ENCODE results near the gene C19orf33.

Gene C19orf33

DNA sequence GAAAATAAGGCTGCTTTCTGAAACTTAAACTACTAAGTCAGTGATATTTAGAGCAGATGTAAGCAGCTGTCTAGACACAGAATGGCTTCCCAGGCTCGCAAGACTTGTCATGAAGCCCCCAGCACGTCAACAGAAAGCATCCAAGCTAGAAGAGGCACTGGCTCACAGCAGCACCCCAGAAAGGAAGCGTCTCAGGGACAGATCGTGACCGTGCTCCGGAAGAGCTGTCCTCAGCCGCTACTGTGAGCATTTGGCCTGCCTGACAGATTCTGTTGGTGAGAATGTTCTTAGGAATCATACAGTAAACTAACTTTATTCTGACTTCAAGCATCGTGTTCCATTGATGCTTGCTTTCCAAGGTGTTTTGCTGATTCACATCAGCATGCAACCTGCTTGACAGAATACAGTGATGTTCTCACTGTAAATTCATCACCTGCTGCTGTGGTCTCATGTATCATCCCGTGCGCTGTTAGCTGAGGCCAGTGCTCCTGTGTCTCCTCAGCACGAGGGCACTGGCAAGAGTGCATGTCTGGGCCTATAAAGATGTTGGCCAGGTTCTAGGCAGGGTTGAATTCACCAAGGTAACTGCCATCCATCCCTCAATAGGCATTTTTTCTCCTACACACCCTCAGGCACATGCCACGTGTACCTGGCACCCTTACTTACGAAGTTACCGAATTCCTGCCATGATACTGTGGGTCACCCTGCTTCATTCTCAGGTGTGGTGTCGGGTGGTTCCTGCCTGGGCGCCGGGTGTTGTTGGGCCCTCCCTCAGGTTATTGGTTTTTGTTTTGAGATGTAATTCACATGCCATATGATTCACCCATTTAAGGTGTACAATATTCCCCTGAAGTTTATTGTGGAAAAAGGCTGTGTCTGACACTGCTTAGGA lies 23.8 kb upstream of the C19orf33 start:
- no peak for DNase-seq

DNA sequence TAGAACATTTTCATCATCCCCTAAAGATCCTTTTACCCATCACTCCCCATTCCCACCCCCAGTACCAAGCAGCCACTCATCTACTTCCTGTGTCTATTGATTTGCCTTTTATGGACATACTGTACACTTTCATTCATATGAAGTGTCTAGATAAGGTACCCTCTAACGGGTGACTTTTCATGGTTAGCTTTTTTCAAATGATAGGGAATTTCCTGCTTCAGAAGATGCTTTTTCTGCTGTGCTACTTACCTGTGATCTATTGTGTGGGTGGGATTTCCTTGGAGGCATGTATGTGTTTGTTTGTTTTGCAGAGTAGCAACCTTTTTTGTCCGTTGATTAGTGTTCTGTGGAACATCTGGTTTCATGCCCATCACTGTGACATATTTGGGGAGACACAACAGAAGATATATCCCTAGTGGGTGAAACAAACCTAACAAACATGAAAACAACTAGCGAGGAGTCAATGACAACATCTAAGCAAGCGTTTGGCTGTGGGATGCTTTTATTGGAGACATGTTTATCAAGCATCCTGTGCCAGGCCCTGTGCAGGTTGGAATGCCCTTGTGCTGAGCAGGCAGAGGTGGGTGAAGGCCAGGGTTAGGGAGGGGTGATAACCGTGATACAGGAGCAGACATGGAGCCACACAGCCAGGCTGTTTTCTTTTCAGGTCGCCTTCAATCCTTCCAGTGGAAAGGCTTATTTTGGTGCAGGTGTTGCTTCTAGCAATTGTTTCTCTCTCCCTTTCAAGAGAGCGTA lies 22.1 kb upstream of the C19orf33 start:
- DNase-seq = no peak

DNA sequence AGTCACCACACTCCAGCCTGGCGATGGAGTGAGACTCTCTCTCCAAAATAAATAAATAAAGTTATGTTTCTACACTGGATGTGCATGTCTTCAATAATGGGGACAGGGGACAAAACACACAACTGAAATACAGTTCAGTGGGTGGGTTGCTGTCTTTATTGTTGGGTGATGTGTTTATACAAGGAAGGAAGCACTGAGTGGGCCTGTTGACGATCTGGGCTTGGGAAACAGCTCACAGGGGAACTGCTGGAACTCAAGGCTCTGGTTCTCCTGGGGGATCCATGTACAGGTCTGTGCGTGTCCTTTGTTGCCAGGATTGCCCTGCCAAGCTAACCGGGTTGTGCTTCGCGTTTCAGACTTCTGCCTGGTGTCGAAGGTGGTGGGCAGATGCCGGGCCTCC lies 20.8 kb upstream of the C19orf33 start:
- no peak for DNase-seq

DNA sequence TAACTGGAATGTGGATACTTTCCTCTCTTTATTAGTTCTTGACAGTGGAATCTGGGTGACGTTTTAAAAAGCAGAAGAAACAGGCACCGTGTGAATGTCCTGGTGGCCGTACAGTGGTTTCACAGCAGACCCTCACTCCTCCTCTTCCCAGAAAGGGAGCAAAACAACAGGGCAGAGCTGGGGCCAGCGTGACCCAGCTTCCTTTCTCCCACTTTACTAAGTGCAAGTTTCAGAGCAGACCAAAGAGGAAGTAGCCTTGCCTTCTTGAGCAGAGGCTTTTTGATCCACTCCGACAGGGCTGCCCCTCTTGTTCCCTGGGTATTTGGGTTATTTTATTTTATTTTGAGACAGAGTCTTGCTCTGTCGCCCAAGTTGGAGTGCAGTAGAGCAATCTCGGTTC lies 19.6 kb upstream of the C19orf33 start:
- no peak for DNase-seq

DNA sequence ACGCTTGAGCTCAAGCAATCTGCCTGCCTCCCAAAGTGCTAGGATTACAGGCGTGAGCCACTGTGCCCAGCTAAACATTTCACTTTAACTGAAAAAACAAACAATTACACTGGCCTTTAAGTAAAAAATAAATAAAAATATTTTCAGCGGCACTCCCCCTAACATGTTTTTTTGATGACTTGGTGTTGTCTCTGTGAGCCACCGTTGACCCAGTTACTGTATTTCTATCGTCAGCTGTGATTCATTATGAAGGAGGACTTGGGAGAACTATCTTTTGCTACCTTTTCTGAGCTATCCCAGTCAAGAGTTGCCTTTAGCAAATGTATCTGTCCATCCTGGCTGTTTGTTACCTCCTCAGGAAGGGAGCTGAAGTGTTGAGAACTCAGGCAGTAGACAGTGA lies 18.5 kb upstream of the C19orf33 start:
- DNase-seq = peak; percentile 35

DNA sequence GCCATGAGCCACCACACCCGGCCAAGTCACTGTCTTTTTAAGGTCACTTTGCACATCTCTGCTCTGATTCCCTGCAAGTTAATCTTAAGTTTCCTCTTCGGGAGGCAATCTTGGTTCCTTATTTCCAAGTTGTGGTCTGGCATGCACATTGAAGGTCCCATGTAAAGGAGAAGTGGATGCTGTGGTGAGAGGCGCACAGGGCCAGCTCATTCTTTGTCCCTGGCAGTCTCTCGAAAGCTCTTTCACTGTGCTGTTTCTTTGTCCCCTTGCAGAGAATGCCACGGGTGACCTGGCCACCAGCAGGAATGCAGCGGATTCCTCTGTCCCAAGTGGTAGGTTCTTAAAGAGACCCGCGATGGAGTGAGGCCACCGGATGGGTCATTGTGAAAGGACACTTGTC lies 16.4 kb upstream of the C19orf33 start:
- no peak for DNase-seq

DNA sequence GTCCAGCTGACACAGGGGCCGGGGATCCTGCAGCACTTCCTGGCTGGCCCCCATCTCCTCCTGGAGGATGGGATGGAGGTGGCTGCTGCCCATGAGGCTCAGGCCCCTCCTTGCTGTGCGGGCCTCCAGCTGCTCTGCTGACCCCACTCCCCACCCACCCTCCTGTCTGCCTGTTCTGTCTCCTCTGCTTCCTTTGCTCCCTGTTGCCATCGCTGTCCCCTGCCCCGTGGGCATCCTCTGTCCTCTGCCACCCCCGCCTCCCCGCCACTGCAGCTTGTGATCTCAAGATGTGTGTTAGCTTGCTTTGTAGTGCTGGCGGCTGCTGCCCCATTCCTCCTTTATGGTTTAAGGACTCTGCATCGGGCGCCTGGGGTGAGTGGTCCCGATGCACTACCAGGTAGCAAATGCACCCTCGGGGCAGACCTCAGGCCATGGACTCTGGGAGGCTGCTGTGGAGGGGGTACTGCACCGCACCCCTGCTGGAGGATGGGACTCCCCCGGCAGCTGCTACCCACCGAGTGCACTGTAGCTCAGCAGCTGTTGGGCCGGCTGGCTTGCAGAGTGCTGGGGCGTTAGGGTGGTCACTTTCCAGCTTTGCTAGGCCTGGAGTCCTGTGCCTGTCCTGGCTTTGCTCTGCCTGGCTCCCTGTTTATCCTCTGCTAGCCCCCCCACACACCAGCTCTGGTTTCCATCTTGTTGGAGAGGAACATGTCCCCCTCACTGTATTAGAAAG lies 15.8 kb upstream of the C19orf33 start:
- no peak for DNase-seq

DNA sequence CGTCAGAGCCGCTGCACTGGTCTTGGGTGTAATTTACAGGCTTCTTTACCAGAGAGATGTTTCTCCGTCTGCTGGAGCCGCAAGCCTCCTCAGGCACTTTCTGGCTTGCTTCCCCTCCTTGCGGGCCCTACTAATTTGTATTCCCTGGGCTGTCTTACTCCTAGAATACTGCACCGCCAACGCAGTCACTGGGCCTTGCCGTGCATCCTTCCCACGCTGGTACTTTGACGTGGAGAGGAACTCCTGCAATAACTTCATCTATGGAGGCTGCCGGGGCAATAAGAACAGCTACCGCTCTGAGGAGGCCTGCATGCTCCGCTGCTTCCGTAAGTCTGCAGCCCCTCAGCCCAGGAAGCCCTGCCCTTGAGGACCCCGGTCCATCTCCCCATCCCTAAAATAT lies 14.1 kb upstream of the C19orf33 start:
- DNase-seq = no peak

DNA sequence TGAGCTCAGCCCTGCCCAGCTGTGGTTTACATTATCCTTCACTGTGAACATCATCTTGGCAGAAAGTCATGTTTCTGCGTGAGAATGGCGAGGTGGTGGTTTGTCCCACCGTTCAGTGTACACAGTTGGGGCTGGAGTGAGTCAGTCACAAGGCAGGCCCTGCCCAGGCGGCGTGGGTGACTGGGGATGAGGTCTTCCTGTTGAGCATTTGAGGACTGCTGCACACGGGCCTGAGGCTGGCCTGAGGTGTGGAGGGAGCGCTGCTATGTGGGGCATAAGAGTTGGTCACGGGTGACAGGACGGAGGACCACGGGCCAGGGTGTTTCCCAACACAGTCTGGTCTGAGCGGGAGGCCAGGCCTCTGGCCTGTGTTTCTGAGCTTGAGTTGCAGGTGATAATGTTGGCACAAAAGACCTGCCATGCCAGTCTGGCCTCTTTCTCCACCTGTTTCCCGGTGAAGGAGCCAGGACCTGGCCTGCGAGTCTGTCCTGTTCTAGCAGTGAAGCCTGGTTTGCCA lies 13.4 kb upstream of the C19orf33 start:
- DNase-seq = peak; percentile 96

DNA sequence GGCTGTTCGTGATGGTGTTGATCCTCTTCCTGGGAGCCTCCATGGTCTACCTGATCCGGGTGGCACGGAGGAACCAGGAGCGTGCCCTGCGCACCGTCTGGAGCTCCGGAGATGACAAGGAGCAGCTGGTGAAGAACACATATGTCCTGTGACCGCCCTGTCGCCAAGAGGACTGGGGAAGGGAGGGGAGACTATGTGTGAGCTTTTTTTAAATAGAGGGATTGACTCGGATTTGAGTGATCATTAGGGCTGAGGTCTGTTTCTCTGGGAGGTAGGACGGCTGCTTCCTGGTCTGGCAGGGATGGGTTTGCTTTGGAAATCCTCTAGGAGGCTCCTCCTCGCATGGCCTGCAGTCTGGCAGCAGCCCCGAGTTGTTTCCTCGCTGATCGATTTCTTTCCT lies 12.2 kb upstream of the C19orf33 start:
- no peak for DNase-seq

DNA sequence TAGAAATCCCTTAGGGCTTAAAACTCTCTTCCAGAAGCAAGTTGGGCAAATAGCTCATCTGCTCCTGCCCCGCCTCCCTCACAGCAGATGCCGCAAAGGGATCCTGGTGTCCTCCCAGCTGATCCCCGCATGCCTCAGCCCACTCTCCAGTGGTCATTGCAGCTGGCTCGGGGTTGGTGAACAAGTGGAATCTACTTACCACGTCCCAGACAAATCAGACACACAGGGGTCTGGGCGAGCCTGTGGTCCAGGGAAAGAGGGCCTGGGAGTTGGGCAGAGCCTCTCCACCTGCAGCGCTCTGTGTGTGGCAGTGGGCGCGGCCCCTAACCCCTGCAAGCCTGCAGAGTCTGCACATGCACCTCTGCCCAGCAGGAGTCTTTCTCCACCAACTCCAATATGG lies 10.8 kb upstream of the C19orf33 start:
- DNase-seq = no peak

DNA sequence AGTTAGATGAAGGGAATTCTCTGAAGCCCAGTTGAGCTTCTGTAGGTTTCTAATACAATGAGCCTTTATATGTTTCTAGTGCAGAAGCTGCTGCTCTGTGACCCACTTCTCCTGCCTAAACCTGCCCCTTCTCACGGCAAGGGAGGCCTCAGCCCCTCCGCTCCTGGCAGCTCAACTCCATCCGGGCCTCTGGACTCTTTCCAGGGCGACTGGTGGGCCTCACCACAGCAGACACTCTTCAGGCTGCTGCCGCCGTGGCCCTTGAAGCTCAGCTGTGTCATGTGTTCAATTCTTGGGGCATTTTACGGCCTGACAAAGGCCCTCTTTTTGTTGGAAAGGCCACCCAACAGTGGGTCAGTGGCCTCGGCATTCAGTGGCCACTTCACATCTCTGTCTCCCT lies 10.0 kb upstream of the C19orf33 start:
- no peak for DNase-seq

DNA sequence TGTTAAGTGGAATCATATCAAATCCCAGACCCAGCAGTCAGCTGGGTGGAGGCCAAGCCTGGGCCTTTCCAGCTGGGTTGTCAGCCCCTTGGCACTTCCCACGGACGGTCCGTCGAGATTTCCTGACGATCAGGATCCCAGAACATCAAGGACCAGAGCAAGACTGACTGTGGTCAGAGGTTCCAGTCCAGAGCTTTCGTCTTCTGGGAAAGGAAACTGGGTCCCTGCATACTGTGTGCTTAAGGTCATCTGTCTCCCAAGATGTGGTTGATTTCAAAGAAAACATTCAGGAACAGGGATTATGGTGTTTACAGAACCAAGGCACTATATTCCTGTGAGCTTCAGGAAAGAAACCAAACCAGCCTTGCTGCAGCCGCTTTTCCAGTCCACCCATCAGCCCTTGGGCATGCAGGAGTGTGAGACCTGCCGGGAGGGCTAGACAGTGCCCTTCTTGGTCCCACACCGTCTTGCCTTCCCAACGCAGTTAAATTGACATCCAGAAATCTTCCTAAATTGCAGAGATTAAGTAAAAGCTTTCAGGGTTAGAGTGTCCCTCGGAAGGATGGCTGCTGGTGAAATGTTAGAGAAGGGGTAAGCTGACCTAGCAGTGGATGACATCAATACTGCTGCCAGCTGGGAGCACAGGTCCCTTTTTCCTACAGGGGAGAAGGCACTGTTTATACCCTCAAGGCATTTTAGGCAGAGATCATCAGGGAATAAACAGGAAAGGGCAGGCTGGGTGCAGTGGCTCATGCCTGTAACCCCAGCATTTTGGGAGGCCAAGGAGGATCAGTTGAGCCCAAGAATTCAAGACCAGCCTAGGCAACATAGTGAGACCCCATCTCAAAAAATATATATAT lies 5.0 kb upstream of the C19orf33 start:
- DNase-seq = no peak

DNA sequence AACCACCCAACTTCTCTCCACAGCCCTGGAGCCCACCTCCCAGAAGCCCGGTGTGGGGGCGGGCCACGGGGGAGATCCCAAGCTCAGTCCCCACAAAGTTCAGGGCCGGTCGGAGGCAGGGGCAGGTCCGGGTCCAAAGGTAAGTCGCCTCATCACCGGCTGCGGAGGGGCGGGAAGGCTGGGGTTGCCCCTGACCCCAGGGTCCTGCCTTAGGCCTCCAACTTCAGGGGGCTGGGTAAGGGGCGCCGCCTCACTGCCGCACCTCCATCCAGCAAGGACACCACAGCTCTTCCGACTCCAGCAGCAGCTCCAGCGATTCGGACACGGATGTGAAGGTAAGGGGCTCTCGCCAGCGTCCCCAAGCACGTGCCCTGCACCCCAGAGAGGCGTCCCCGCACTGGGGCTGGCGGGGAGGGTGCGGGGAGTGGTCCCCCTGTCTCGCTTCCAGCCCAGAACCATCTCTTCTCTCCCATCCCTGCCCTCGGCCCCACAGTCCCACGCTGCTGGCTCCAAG lies 358 bp downstream of the C19orf33 start:
- DNase-seq = no peak

DNA sequence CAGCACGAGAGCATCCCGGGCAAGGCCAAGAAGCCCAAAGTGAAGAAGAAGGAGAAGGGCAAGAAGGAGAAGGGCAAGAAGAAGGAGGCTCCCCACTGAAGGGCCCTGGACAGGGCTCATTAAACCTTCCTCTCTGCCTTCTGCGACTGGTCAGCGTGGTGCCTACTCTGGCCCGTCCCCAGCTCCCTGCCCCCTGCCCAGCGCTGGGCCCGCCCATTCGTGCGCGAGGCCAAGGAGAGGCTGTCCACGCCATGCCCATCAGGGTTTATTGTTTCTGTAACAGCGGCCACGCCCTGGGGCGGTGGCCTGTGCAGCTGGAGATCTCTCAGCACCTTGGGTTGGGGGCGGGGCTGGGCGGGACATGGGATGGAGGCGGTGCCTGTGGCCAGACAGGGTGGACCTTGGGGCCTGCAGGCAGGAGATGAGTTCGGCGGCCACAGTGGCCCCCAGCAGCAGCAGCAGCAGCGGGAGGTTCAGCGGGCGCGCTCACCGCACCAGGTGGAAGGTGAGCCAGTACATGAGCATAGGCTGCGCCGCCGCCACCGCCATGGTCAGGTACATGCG lies 897 bp downstream of the C19orf33 start:
- DNase-seq = no peak

DNA sequence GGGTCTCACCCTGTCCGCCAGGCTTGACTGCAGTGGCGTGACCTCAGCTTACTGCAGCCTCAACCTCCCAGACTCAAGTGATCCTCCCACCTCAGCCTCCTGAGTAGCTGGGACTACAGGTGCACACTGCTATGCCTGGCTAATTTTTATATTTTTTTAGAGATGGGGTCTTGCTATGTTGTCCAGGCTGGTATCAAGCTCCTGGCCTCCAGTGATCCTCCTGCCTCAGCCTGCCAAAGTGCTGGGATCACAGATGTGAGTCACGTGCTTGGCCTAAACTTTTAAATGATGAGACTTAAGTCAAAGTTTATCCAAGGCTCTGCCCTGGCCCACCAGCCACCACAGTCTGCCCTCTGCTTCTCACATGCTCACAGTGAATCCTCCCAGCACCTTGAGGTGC lies 2.2 kb downstream of the C19orf33 start:
- DNase-seq = no peak

DNA sequence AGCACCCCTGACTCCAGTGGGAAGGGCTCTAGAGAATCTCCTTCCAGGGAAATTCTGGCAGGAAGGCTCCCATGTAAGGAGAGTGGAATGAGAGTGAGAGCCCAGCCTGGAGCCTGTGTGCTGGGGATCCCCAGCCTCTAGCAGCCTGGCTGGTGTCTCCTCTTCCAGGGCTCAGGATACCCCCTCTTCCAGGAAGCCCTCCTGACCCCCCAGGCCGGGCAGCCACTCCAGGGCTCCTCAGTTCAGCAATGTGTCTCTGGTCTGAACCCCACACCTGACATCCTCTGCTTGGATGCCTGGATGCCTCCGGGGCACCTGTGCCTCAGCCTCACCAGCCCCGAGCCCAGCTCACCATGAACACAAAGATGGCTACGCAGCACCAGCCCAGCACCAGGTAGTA lies 3.0 kb downstream of the C19orf33 start:
- no peak for DNase-seq

DNA sequence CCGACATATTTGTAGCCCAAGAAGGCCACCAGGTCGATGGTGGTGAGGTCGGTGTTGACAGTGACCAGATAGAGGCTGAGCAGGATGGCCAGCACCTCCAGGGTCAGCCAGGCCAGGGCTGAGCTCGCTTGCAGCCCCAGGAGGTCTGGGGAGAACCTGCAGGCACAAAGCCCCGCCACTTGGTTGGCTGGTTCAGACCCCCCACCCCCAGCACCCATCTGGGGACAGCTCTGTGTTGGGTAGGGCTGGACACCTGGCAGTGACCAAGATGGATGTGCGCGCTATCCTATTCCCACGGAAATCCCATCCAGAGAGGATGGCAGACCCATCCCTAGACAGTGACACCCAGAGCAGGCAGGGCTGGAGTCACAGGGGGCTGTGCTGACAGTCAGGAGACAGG lies 3.5 kb downstream of the C19orf33 start:
- no peak for DNase-seq

DNA sequence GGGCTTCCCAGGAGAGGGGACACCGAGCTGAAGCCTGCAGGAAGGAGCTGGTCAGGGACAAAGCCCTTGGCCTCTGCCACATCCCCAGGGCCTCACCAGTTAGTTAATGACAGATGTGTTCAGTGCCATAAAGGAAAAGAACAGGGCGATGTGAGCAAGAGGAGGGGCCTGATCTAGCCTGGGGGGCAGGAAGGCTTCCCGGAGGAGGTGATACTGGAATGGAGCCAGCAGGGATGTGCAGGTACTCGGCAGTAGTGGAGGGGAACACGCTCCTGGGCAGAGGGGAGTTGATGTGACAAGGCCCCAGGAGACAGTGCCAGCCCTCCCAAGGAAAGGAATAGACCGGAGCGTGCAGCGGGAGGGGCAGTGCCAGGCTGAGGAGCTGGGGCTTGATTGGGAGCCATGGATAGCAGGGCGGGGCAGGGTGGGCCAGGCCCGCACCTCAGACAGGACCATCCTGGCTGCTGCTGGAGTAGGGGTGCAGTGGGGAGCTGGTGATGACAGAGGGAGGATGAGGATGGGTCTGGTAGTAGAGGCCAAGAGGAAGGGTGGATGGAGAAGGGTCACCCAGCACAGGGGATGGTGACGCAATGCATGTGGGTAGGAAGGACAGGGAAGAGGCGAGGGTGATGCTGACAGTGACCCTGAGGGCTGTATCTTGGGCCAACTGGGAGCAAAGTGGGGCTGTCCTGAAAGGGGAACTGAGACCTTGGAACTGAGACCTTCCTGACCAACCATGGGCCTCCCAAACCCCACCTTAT lies 4.1 kb downstream of the C19orf33 start:
- no peak for DNase-seq

DNA sequence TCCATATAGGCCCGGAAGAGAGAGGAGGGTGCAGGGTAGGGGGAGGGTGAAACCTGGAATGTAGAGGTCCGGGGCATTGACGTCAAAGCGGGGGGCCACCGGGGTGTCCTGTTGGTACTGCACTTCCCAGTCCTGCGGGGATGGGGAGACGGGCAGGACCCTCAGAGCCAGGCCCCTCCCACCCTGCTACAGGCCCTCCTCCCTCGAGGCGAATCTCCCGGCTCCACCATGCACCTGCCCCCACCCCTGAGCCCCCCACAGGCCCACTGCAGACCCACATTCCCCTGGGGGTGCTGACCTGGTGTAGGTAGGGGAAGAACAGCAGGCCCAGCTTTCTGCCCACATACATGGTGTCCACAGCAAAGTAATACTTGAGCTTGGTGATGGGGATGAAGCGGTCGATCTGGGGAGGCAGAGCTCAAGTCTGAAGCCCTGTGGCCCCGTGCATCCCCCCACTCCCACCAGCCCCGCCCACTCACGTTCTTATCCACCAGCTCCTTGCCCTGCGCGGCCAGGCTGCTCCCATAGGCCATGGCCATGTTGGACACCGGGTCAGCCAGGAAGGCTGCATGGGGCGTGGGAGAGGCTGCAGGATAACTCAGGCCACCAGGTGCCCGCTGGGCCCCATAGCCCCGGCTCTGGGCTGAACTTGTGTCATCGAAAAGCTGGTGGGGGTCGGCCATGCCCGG lies 5.0 kb downstream of the C19orf33 start:
- DNase-seq = no peak

Data from EL (cell line).